ENCODE measurements around the gene SLC50A1. TPM values are rescaled to one million over a fixed set of nuclear protein-coding genes. Genes with fewer than 3 reads are reported as not detected.
"Not testable (repeated sequence)": the region's sequence is repeated elsewhere in the genome, so short reads cannot be mapped to it uniquely, and the experiment has no call there.

SLC50A1 gene
- total and polyA plus RNA-seq, 9 of the 15 experiments (the other 6 are each of a cell fraction or from before 2014, with no cell fraction given) = 46.5 to 132 (median 91.9) TPM

- in situ Hi-C loops (cut with MboI); H3K27ac ChIP-seq (ENCODE audit: extremely low read depth, low read depth, low read length); H3K4me1 ChIP-seq (replicated peaks in 1 of 2; ENCODE audit: control insufficient read depth in 2 of 2, insufficient read depth in 2 of 2, low read length in 2 of 2); FAIRE-seq; H3K79me2 ChIP-seq (ENCODE audit: control insufficient read depth, insufficient read depth, low read length); DNase-seq (ENCODE audit: extremely low read depth in 1 of 4, low spot score in 3 of 4); H3K9ac ChIP-seq (ENCODE audit: insufficient read depth in 1 of 2, low read depth in 2 of 2, low read length in 2 of 2); H3K9me1 ChIP-seq (ENCODE audit: control insufficient read depth, insufficient read depth, low read length); H2AFZ ChIP-seq (ENCODE audit: low read depth, low read length); H3K36me3 ChIP-seq (ENCODE audit: control insufficient read depth, insufficient read depth, low read length); BruUV-seq (replicated peaks); H4K20me1 ChIP-seq (replicated peaks; ENCODE audit: control insufficient read depth, insufficient read depth, low read length); ATAC-seq; H3K4me2 ChIP-seq (ENCODE audit: insufficient read depth, low read length); H3K9me3 ChIP-seq (replicated peaks; ENCODE audit: control insufficient read depth, insufficient read depth, low read depth, low read length); H3K27me3 ChIP-seq (ENCODE audit: control insufficient read depth in 2 of 2, insufficient read depth in 2 of 2, low read length in 2 of 2); CTCF ChIA-PET (ENCODE audit: low intra/inter-chr PET ratio); H3K4me3 ChIP-seq; intact Hi-C loops (cut with micrococcal nuclease): not testable (repeated sequence)
- peak; percentile 83 for TF ChIP-seq ZNF146 (CRISPR knock-in tag; IDR thresholded peaks at IDR 0.05; ENCODE audit: unreplicated experiment)
- POLR2A ChIA-PET = interaction anchor here (0.7 to 1.5 kb wide), 2 partner anchors 11 to 67 kb away, joined by 3 read pairs; no protein-coding TSS in a partner anchor
- 27% methylated on average over 3 of the region's 3 CpGs for WGBS (ENCODE audit: insufficient coverage, low coverage, missing lambda C conversion rate)
These were observed 20.5 kb downstream of the SLC50A1 start for GRCh38 chr1:155155996-155156643.

GRCh38 chr1:155158991-155159390 lies 23.3 kb downstream of the SLC50A1 start:
- TF ChIP-seq BRF2 (IDR thresholded peaks at IDR 0.05; ENCODE audit: borderline replicate concordance, insufficient read depth, insufficient read length) (no peak), C11orf30 (IDR thresholded peaks at IDR 0.05; ENCODE audit: low read depth) (peak; percentile 19; the same call in 1 of the 2 replicates), ZNF280B (CRISPR knock-in tag; IDR thresholded peaks at IDR 0.05) (no peak), KAT2B (IDR thresholded peaks at IDR 0.05; ENCODE audit: low read depth, low read length) (no peak), MEF2A (IDR thresholded peaks at IDR 0.05; ENCODE audit: control insufficient read depth, low read depth, low read length) (no peak), ZNF3 (CRISPR knock-in tag; IDR thresholded peaks at IDR 0.05) (no peak), ZNF316 (IDR thresholded peaks at IDR 0.05) (peak; percentile 39; the same call in 1 of the 2 replicates), FOSL1 (tag; conservative IDR thresholded peaks at IDR 0.05) (no peak), GABPA (tag; conservative IDR thresholded peaks at IDR 0.05; ENCODE audit: low read depth) (no peak)
- ChIA-PET CTCF (ENCODE audit: low intra/inter-chr PET ratio) (no interaction called here), POLR2A (interaction anchor here (0.9 kb wide), 1 partner anchor 35 kb away, joined by 3 read pairs; no protein-coding TSS in a partner anchor)
- Histone ChIP-seq H3K36me3 (ENCODE audit: control insufficient read depth, insufficient read depth, low read length) (no peaks in the 10 kb centered on the region), H3K4me3 (no peak overlapping the region), H3K9me3 (replicated peaks; ENCODE audit: control insufficient read depth, insufficient read depth, low read depth, low read length) (no peaks in the 10 kb centered on the region), H3K9ac (ENCODE audit: insufficient read depth in 1 of 2, low read depth in 2 of 2, low read length in 2 of 2) (no peak overlapping the region), H3K79me2 (ENCODE audit: control insufficient read depth, insufficient read depth, low read length) (no peaks in the 10 kb centered on the region), H3K4me1 (replicated peaks in 1 of 2; ENCODE audit: control insufficient read depth in 2 of 2, insufficient read depth in 2 of 2, low read length in 2 of 2) (no peaks in the 10 kb centered on the region; a peak in 1 of 5 replicates), H3K27me3 (ENCODE audit: control insufficient read depth in 2 of 2, insufficient read depth in 2 of 2, low read length in 2 of 2) (no peaks in the 10 kb centered on the region), H4K20me1 (replicated peaks; ENCODE audit: control insufficient read depth, insufficient read depth, low read length) (no peaks in the 10 kb centered on the region), H3K9me1 (ENCODE audit: control insufficient read depth, insufficient read depth, low read length) (no peaks in the 10 kb centered on the region), H3K4me2 (ENCODE audit: insufficient read depth, low read length) (no peak overlapping the region), H2AFZ (ENCODE audit: low read depth, low read length) (no peak overlapping the region), H3K27ac (ENCODE audit: extremely low read depth, low read depth, low read length) (no peak overlapping the region)
- BruUV-seq (replicated peaks) = no TSS peak
- WGBS (ENCODE audit: insufficient coverage, low coverage, missing lambda C conversion rate) = 9% methylated on average over 1 of the region's 1 CpG
- ATAC-seq (no peak), DNase-seq (ENCODE audit: extremely low read depth in 1 of 4, low spot score in 3 of 4) (peak in 1 of 4 experiments; percentile 5), FAIRE-seq (no peak)
- intact Hi-C loops (cut with micrococcal nuclease) = no loop called here
- in situ Hi-C loops (cut with MboI) = no loop called here

All from K562 (cell line).